ENCODE results near the gene CHD1. TPM values are rescaled to one million over a fixed set of nuclear protein-coding genes. Genes with fewer than 3 reads are reported as not detected.

The CHD1 gene
- total RNA-seq, 2 donors from 2014 or later = 29.7 to 40.0 TPM

DNA sequence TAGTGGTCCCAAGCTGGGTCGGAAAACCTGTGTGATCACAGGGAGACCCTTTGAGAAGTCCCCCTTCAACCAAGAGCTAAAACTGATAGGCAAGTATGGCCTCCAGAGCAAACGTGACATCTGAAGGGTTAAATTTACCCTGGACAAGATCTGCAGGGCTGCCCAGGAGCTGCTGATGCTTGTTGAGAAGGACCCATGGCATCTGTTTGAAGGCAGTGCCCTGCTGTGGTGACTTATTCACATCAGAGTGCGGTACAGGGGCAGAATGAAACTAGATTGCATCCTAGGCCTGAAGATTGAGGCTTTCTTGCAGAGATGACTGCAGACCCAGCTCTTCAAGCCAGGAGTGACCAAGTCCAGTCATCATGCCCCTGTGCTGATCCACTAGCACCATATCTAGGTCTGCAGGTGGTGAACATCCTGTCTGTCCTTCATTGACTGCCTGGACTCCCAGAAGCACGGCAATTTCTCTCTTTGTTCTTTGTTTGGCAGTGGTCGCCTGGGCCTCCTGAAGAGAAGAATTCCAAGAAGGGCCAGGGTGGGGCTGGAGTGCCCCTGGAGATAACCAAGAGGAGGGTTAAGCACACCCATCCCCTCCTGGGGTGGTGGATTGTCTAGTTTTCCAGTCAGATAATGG lies 25.7 kb upstream of the CHD1 start:
- Histone ChIP-seq H3K9me3 (no peaks in the 10 kb centered on the region), H3K4me1 (peaks cover 4% of the 10 kb centered on the region), H3K27ac (no peak overlapping the region), H3K36me3 (replicated peaks in 1 of 2; ENCODE audit: insufficient read depth in 1 of 2, low read depth in 2 of 2) (no peaks in the 10 kb centered on the region), H3K27me3 (no peaks in the 10 kb centered on the region), H3K4me3 (no peak overlapping the region)
- WGBS, 2 donors = 61 to 73% methylated on average over 4 to 5 of the region's 5 CpGs
- intact Hi-C loops (cut with DNase I) = no loop called here
- TF ChIP-seq POLR2A (IDR thresholded peaks at IDR 0.05) = no peak
- ATAC-seq (no peak), DNase-seq (no peak)

DNA sequence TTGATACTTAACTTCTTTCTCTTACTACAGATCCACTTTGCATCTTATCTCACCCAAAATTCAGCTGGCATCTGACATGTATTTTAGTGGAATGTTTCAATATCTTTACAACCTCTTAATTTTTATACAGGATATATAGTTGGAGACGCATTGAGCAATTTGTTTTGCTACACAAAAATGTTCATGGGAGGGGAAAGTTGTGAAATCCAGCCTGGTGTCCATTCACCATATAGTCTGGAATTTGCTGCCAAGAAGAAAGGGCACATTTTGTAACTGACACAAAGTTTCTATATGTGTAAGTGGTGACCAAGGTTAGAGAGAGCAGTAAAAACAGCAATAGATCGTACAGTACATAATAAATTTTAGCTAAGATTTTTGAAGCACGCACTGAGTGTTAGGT lies 14.0 kb upstream of the CHD1 start:
- no peaks in the 10 kb centered on the region for H3K9me3 ChIP-seq
- ATAC-seq (no peak), DNase-seq (no peak)
- H3K36me3 ChIP-seq (replicated peaks in 1 of 2; ENCODE audit: insufficient read depth in 1 of 2, low read depth in 2 of 2) = no peaks in the 10 kb centered on the region
- TF ChIP-seq, protein P1, sequence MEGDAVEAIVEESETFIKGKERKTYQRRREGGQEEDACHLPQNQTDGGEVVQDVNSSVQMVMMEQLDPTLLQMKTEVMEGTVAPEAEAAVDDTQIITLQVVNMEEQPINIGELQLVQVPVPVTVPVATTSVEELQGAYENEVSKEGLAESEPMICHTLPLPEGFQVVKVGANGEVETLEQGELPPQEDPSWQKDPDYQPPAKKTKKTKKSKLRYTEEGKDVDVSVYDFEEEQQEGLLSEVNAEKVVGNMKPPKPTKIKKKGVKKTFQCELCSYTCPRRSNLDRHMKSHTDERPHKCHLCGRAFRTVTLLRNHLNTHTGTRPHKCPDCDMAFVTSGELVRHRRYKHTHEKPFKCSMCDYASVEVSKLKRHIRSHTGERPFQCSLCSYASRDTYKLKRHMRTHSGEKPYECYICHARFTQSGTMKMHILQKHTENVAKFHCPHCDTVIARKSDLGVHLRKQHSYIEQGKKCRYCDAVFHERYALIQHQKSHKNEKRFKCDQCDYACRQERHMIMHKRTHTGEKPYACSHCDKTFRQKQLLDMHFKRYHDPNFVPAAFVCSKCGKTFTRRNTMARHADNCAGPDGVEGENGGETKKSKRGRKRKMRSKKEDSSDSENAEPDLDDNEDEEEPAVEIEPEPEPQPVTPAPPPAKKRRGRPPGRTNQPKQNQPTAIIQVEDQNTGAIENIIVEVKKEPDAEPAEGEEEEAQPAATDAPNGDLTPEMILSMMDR (IDR thresholded peaks at IDR 0.05) = no peak
- TF ChIP-seq POLR2A (IDR thresholded peaks at IDR 0.05) = no peak
- no peak overlapping the region for H3K27ac ChIP-seq
- 83 to 98% methylated on average over 3 of the region's 3 CpGs for WGBS, 2 donors
- intact Hi-C loops (cut with DNase I) = no loop called here
- H3K4me3 ChIP-seq = no peak overlapping the region
- peaks cover 26% of the 10 kb centered on the region for H3K4me1 ChIP-seq
- no peaks in the 10 kb centered on the region for H3K27me3 ChIP-seq

DNA sequence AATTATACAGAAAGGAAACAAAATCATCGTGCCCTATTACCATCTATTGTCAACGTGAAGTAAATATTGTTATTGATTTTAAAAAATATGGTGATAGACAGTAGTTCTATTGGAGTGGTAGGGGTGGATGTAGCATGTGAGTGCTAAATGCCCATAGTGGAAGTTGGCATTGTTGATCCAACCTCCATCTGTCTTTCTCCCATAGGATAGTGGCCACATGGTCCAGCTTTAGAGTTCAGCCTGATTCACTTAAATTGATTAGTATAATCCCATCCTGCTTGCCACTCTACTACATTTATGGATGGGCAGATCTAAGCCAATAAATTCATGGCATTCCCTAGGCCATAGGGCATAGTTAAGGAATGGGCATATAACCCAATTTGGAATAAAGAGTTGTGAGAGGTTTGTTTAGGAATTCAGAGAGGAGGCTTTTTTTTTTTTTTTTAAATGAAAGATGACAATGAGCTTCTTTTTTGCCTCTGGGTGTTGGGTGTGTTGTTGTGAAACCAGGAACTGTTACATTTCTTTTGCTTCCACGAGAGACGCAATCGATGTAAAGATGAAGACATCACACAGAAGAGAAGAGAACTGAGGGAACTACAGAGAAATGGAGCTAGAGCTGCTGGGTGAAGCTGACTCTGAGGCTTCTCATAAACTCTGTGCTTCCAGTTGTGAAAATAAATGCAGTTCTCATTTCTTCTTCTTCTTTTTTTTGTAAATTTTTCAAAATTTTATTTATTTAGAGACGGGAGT lies 12.5 kb upstream of the CHD1 start:
- H3K4me1 ChIP-seq = peaks cover 20% of the 10 kb centered on the region
- no peaks in the 10 kb centered on the region for H3K27me3 ChIP-seq
- intact Hi-C loops (cut with DNase I) = no loop called here
- TF ChIP-seq POLR2A (IDR thresholded peaks at IDR 0.05) = no peak
- TF ChIP-seq, protein P1 (IDR thresholded peaks at IDR 0.05) = no peak
- no peak for ATAC-seq
- 65 to 73% methylated on average over 6 of the region's 6 CpGs for WGBS, 2 donors
- H3K9me3 ChIP-seq = no peaks in the 10 kb centered on the region
- no peak overlapping the region for H3K4me3 ChIP-seq
- H3K27ac ChIP-seq = peak overlapping the region in 1 of 4 donors; percentile 30
- no peak for DNase-seq
- no peaks in the 10 kb centered on the region for H3K36me3 ChIP-seq (replicated peaks in 1 of 2; ENCODE audit: insufficient read depth in 1 of 2, low read depth in 2 of 2)

DNA sequence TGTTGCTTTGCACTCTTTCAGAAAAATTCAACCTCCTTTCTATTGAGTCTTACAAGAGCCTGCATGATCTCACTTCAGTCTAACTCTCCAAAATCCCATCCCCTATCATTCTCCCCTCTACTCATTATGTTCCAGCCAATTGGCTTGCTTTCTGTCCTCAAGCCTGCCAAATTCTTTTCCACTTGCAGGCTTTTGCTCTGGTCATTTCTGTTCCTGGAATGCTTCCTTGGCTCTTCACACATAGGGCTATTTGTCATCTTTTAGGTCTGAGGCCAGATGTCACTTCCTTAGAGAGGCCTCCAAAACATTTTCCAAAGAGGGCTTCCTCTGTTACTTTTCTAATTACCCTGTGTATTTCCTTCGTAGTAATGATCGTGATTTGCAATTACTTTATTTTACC lies 11.8 kb upstream of the CHD1 start:
- 48 to 69% methylated on average over 2 of the region's 2 CpGs for WGBS, 2 donors
- intact Hi-C loops (cut with DNase I) = no loop called here
- ATAC-seq (no peak), DNase-seq (no peak)
- H3K4me3 ChIP-seq = no peak overlapping the region
- H3K27me3 ChIP-seq = no peaks in the 10 kb centered on the region
- H3K4me1 ChIP-seq = peaks cover 19% of the 10 kb centered on the region
- no peaks in the 10 kb centered on the region for H3K9me3 ChIP-seq
- no peak overlapping the region for H3K27ac ChIP-seq
- H3K36me3 ChIP-seq (replicated peaks in 1 of 2; ENCODE audit: insufficient read depth in 1 of 2, low read depth in 2 of 2) = no peaks in the 10 kb centered on the region
- TF ChIP-seq POLR2A (IDR thresholded peaks at IDR 0.05) = no peak
- TF ChIP-seq, protein P1 (IDR thresholded peaks at IDR 0.05) = no peak

DNA sequence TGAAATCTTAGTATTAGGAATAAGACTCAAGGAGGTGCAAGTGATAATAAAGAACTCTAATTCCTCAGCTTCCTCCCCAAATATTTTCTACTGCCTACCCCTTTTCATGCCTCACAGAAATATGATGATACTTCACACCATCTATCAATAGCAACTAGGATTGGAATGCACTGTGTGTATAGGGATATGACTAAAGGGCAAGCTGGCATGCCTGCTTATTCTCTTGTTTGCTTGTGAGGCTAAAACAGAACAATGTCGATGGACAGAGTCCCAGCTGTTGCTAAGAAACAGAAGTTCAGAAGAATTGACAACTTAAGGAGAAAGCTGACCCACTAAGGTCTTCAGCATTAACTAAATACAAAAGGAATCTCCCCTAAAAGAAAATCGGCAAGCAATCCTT lies 9.7 kb upstream of the CHD1 start:
- Histone ChIP-seq H3K27ac (no peak overlapping the region), H3K4me1 (peaks cover 19% of the 10 kb centered on the region), H3K36me3 (replicated peaks in 1 of 2; ENCODE audit: insufficient read depth in 1 of 2, low read depth in 2 of 2) (no peaks in the 10 kb centered on the region), H3K27me3 (no peaks in the 10 kb centered on the region), H3K9me3 (no peaks in the 10 kb centered on the region), H3K4me3 (no peak overlapping the region)
- TF ChIP-seq POLR2A (IDR thresholded peaks at IDR 0.05) = no peak
- TF ChIP-seq, protein P1 (IDR thresholded peaks at IDR 0.05) = no peak
- intact Hi-C loops (cut with DNase I) = no loop called here
- DNase-seq = no peak
- WGBS, 2 donors = 21 to 33% methylated on average over 2 of the region's 2 CpGs
- ATAC-seq = peak; percentile 53

All from body of pancreas (tissue), 4 donors.